Effector memory CD4-positive, alpha-beta T cell (primary cell): Measurements from ENCODE around the gene WTIP.
A peak's percentile ranks its signal among the peaks of the same experiment; 100 is the strongest.

ENCODE experiments used
- DNase-seq, 3 donors: peaks; one replicate each; pipeline ENCODE4 v3.0.0-alpha.2; 2020
- H3K27ac ChIP-seq: 2 replicates; pipeline ENCODE4 v1.7.0; 2013; ENCODE audit warnings: mild to moderate bottlenecking, low read length, moderate library complexity; ENCODE audit not compliant: insufficient read depth, poor library complexity, severe bottlenecking
- H3K27me3 ChIP-seq: replicated peaks from 2 replicates; pipeline ENCODE4 v1.7.0; 2013; ENCODE audit warnings: mild to moderate bottlenecking, low read length; ENCODE audit not compliant: insufficient read depth, control insufficient read depth, poor library complexity, severe bottlenecking
- H3K36me3 ChIP-seq: 2 replicates; pipeline ENCODE4 v1.7.0; 2013; ENCODE audit warnings: mild to moderate bottlenecking, low read length, moderate library complexity; ENCODE audit not compliant: control insufficient read depth, insufficient read depth
- H3K4me1 ChIP-seq: 2 replicates; pipeline ENCODE4 v1.7.0; 2013; ENCODE audit warnings: low read length, mild to moderate bottlenecking; ENCODE audit not compliant: control insufficient read depth, insufficient read depth, poor library complexity, severe bottlenecking
- H3K4me3 ChIP-seq: 2 replicates; pipeline ENCODE4 v1.7.0; 2013; ENCODE audit warnings: low read length, low read depth, mild to moderate bottlenecking; ENCODE audit not compliant: insufficient read depth, poor library complexity, severe bottlenecking
- H3K9me3 ChIP-seq: 2 replicates; pipeline ENCODE4 v1.7.0; 2013; ENCODE audit warnings: mild to moderate bottlenecking, low read length, moderate library complexity; ENCODE audit not compliant: control insufficient read depth

WTIP gene

DNA sequence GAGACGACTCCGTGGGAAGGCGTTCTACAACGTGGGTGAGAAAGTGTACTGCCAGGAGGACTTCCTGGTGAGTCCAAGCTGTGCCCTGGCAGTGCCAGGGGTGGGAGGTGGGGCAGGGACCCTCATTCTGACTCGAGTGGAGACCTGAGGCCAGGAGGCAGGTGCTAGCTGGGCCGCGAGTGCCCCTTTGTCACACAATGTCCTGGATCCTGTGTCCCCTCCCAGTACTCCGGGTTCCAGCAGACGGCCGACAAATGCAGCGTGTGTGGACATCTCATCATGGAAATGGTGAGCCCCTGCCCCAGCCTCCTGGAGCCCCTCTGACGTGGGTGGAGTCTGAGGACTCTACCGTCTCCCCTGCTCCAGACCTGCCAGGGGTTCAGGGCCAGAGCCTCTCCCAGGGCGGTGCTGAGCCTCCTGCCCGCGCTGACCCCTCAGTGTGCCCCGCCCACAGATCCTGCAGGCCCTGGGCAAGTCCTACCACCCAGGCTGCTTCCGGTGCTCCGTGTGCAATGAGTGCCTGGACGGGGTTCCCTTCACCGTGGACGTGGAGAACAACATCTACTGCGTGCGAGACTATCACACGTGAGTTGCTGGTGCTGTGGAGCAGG, 11.6 kb downstream of the WTIP start:
- H3K27ac ChIP-seq: no peak overlapping the region
- no peaks in the 10 kb centered on the region for H3K27me3 ChIP-seq
- no peaks in the 10 kb centered on the region for H3K4me1 ChIP-seq
- no peaks in the 10 kb centered on the region for H3K36me3 ChIP-seq
- no peak overlapping the region for H3K4me3 ChIP-seq
- no peak for DNase-seq
- no peaks in the 10 kb centered on the region for H3K9me3 ChIP-seq

DNA sequence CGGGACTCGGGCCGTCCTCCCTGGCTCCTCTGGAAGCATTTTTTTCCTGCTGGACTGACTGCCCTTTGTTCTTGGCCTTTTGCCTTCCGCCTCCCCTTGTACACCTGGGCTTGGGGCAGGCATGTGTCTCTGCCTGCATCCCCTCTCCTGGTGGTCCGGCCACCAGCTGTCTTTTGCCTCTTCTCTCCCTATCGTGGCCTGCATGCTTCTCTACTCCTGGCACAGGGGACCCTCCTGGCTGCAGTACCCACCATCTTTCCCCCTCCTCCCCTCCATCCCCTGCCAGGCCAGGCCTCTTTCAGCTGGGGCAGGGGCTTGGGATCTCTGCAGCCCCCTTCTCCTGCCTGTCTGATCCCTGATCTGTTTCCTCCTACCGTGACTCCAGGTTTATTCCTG, 12.1 kb downstream of the WTIP start:
- Histone ChIP-seq H3K4me3 (no peak overlapping the region), H3K27me3 (no peaks in the 10 kb centered on the region), H3K9me3 (no peaks in the 10 kb centered on the region), H3K27ac (no peak overlapping the region), H3K36me3 (no peaks in the 10 kb centered on the region), H3K4me1 (no peaks in the 10 kb centered on the region)
- no peak for DNase-seq

DNA sequence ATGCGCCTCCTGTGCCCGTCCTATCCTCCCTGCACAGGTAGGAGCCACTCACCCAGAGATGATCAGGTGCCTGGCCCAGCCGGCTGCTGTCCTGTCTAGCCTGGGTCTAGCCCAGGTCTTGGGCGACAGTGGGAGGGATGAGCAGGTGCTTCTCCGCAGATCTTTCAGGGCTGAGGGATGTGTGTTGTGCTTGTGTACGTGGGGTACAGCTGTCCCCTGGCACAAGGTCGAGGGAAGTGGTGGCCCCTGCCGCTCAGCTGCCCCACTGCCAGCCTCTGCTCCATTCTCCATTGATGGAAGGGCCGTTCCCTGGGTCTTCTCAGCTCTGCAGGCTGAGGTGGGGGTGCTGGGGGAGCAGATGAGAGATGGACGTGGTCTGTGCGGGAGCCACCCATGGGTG, 13.0 kb downstream of the WTIP start:
- DNase-seq: no peak
- Histone ChIP-seq H3K27me3 (no peaks in the 10 kb centered on the region), H3K27ac (no peak overlapping the region), H3K4me3 (no peak overlapping the region), H3K4me1 (no peaks in the 10 kb centered on the region), H3K36me3 (no peaks in the 10 kb centered on the region), H3K9me3 (no peaks in the 10 kb centered on the region)

DNA sequence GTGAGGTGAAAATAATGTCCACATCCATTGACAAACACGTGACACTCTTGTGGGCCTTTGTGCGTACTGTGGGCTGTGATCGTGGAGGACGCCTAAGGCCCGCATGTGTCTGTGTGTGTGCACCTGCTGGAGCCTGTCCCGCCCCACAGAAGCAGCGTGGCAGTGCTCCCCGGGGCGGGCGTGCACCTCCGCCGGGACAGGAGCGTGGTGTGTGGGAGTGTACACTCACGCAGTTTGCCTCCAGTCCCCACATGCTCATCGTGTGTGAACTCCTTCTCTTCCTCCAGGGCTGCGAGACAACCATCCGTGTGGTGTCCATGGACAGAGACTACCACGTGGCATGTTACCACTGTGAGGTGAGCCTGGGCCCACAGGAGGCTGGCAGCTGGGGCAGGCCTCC, 13.9 kb downstream of the WTIP start:
- Histone ChIP-seq H3K27me3 (no peaks in the 10 kb centered on the region), H3K4me1 (no peaks in the 10 kb centered on the region), H3K36me3 (no peaks in the 10 kb centered on the region), H3K4me3 (no peak overlapping the region), H3K9me3 (no peaks in the 10 kb centered on the region), H3K27ac (no peak overlapping the region)
- no peak for DNase-seq

DNA sequence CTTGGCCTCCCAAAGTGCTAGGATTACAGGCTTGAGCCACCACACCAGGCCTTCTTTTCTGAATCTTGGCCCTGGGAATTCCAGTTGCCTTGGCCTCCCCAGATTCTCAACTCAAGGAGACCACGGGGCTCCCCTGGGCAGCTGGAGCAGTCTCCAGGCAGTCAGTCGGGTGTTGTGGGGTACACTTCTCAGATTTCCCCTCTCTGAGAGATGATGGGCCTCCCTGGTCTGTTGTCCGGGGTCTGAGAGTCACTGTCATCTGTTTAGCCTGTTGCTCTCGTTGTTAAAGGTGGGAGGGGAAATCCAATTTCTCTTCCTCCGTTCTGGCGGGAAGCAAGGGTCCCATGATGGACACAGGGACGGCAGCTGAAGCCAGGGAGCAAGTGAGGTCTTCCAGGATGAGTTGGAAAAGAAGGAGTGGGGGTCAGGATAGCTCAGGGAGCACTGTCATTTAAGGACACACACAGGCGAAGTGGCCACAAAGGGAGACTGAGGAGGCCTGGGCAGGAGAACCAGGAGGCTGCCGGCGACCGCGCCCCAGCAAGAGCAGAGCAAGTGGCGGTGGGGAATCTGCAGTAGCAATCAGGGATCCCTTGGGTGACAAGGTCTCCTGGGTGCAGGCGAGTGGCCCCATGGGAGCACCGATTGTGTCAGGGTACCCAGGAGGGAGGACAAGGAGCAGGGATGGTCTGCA, 15.7 kb downstream of the WTIP start:
- Histone ChIP-seq H3K9me3 (no peaks in the 10 kb centered on the region), H3K27me3 (peaks cover 4% of the 10 kb centered on the region), H3K36me3 (no peaks in the 10 kb centered on the region), H3K4me1 (peaks cover 10% of the 10 kb centered on the region), H3K4me3 (no peak overlapping the region), H3K27ac (no peak overlapping the region)
- no peak for DNase-seq

DNA sequence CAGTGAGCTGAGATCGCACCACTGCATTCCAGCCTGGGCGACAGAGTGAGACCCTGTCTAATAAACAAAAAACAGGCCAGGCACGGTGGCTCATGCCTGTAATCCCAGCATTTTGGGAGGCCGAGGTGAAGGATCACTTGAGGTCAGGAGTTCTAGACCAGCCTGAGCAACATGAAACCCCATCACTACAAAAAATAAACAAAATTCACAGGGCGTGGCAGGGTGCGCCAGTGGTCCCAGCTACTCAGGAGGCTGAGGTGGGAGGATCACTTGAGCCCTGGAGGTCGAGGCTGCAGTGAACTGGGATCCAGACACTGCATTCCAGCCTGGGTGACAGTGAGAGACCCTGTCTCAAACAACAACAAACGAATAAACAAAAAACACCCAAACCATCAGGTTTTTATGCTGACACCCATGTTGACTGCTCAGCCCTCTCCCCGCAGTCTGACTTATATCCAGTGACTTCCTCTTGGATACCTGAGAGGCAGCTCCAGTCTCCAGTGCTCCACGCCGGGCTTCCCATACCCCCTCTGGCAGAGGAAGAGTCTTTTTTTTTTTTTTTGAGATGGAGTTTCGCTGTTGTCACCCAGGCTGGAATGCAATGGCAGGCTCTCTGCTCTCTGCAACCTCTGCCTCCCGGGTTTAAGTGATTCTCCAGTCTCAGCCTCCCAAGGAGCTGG, 17.7 kb downstream of the WTIP start:
- H3K4me1 ChIP-seq: peaks cover 10% of the 10 kb centered on the region
- H3K36me3 ChIP-seq: no peaks in the 10 kb centered on the region
- no peak overlapping the region for H3K4me3 ChIP-seq
- DNase-seq: no peak
- peaks cover 4% of the 10 kb centered on the region for H3K27me3 ChIP-seq
- no peaks in the 10 kb centered on the region for H3K9me3 ChIP-seq
- H3K27ac ChIP-seq: no peak overlapping the region

DNA sequence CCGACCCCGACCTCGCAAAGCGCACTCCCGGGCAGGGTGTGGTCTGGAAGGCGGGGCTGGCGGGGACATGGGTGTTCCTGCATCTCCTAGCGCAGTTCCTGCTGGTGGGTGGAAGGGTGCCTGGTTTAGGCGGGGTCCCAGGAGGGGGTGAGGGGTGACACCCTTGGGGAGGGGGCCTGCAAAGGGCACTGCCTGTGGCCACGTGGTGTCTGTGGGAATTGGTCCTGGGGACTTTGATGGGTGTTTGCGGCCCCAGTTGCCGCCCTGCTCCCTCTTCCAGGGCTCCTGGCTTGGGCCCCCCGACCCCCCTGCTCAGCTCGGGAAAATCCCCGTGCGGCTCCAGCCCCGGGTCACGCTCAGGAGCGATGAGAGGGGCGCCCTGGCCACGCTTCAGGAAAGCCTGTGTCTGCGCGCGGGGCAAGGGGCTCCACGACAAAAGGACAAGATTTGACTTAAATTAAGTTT, 19.1 kb downstream of the WTIP start:
- peaks cover 4% of the 10 kb centered on the region for H3K27me3 ChIP-seq
- no peak overlapping the region for H3K27ac ChIP-seq
- no peaks in the 10 kb centered on the region for H3K36me3 ChIP-seq
- no peak for DNase-seq
- no peaks in the 10 kb centered on the region for H3K9me3 ChIP-seq
- peaks cover 10% of the 10 kb centered on the region for H3K4me1 ChIP-seq
- H3K4me3 ChIP-seq: no peak overlapping the region

DNA sequence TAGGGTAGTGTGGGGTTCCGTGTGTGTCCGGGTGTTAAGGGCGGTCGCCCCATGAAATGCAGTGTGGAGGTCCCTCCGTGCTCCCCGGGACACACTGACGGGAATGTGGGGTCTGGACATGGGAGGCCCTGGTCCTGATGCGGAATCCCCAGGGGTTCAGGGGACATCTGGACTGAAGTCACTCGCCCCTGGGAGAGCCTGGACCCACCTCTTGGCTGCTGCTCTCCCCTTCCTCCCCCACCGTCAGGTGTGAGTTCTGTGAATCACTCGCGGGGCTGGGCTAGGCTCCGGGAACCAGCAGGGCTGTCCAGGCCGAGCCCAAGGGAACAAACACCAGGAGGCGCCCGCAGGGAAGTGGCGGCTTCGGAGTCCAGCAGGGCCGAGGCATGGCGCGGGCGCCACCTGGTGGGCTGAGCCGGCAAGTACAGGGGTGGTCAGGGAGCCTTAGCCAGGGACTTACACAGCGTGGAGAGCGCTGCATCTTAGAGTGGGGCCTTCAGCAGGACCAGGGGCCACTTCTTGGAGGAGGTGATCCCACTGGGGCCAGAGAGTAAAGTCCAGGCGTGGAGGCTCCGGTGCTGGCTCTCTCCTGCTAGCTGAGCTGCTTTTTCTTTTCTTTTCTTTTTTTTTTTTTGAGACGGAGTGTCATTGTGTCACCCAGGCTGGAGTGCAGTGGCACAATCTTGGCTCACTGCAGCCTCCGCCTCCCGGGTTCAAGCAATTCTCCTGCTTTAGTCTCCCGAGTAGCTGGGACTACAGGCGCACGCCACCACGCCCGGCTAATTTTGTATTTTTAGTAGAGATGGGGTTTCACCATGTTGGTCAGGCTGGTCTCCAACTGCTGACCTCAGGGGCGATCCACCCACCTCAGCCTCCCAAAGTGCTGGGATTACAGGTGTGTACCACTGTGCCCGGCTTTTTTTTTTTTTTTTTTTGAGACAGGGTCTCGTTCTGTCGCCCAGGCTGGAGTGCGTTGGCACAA, 20.1 kb downstream of the WTIP start:
- Histone ChIP-seq H3K27me3 (peaks cover 4% of the 10 kb centered on the region), H3K9me3 (no peaks in the 10 kb centered on the region), H3K4me3 (no peak overlapping the region), H3K4me1 (peaks cover 10% of the 10 kb centered on the region), H3K27ac (no peak overlapping the region), H3K36me3 (no peaks in the 10 kb centered on the region)
- peak; percentile 62 to 73 (median 62) for DNase-seq

DNA sequence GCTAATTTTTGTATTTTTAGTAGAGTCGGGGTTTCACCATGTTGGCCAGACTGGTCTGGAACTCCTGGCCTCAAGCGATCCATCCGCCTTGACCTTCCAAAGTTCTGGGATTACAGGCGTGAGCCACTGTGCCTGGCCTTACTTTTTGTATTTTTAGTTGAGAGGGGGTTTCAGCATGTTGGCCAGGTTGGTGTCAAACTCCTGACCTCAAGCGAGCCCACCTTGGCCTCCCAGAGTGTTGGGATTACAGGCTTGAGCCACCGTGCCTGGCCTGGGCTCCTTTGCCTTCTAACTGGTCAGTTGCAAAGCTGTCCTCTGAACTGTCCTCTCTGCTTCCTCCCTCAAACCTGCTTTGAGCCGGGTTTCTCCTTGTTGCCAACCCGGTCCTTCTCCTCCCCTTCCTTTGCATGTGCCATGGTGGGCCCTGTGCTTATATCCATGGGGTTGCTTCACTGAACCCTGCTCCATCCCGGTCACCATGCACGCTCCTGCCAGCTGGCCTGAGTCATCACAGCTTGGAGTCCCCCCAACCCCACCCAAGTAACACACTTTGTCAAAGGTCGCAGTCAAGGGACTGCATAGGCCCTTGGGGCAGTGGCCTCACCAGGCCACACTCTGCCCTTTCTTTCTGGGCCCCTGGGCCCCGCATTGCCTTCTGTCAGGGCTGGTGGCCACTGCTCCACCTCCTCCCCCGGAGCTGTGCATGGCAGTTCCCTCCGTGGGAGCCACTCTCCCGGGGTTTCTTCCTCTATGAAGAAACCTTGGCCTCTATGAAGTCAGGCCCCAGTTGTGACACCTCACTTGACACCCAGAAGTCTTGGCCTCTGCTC, 21.2 kb downstream of the WTIP start:
- Histone ChIP-seq H3K4me3 (no peak overlapping the region), H3K4me1 (peaks cover 10% of the 10 kb centered on the region), H3K27me3 (peaks cover 4% of the 10 kb centered on the region), H3K27ac (no peak overlapping the region), H3K9me3 (no peaks in the 10 kb centered on the region), H3K36me3 (no peaks in the 10 kb centered on the region)
- no peak for DNase-seq
